ENCODE measurements around the gene HTR2B.

The HTR2B gene

GRCh38 chr2:231126123-231126522 lies 1.3 kb upstream of the HTR2B start:
- Histone ChIP-seq H3K23ac (ENCODE audit: low read length) (no peak overlapping the region), H3K79me1 (ENCODE audit: low read length) (peaks cover 2% of the 10 kb centered on the region), H2BK5ac (ENCODE audit: low read length) (no peak overlapping the region), H3K36me3 (ENCODE audit: control insufficient read depth, insufficient read depth, low read length) (no peaks in the 10 kb centered on the region), H3K27me3 (ENCODE audit: insufficient read depth, low read length, poor library complexity) (no peaks in the 10 kb centered on the region), H3K56ac (ENCODE audit: low read length) (no peak overlapping the region), H3K4ac (ENCODE audit: low read depth, low read length) (no peak overlapping the region), H3K4me1 (ENCODE audit: control insufficient read depth, low read depth, low read length) (peaks cover 5% of the 10 kb centered on the region), H4K5ac (ENCODE audit: low read length) (no peak overlapping the region), H3K9ac (ENCODE audit: low read length) (no peak overlapping the region), H3K18ac (ENCODE audit: low read length) (no peak overlapping the region), H3K79me2 (ENCODE audit: control insufficient read depth, insufficient read depth, low read length) (no peaks in the 10 kb centered on the region), H4K8ac (ENCODE audit: low read depth, low read length) (no peak overlapping the region), H3K27ac (ENCODE audit: low read depth, low read length) (no peak overlapping the region), H2BK15ac (replicated peaks; ENCODE audit: low read depth) (no peak overlapping the region), H3K4me3 (ENCODE audit: low read length) (no peak overlapping the region), H2BK120ac (ENCODE audit: low read depth, low read length) (no peak overlapping the region), H3K4me2 (ENCODE audit: low read length) (no peak overlapping the region), H2AK5ac (ENCODE audit: low read length) (no peak overlapping the region)
- WGBS (ENCODE audit: extremely low coverage, insufficient coverage, low lambda C conversion rate): no CpG with 5 or more reads among the region's 7 CpGs
- no peak for DNase-seq

- no peaks in the 10 kb centered on the region for H3K36me3 ChIP-seq (ENCODE audit: control insufficient read depth, insufficient read depth, low read length)
- H2AK5ac ChIP-seq (ENCODE audit: low read length): no peak overlapping the region
- no peak overlapping the region for H3K18ac ChIP-seq (ENCODE audit: low read length)
- no peak overlapping the region for H3K4me2 ChIP-seq (ENCODE audit: low read length)
- H3K27me3 ChIP-seq (ENCODE audit: insufficient read depth, low read length, poor library complexity): no peaks in the 10 kb centered on the region
- H3K4ac ChIP-seq (ENCODE audit: low read depth, low read length): no peak overlapping the region
- no peak overlapping the region for H4K8ac ChIP-seq (ENCODE audit: low read depth, low read length)
- H3K79me2 ChIP-seq (ENCODE audit: control insufficient read depth, insufficient read depth, low read length): no peaks in the 10 kb centered on the region
- peaks cover 4% of the 10 kb centered on the region for H3K4me1 ChIP-seq (ENCODE audit: control insufficient read depth, low read depth, low read length)
- H2BK15ac ChIP-seq (replicated peaks; ENCODE audit: low read depth): no peak overlapping the region
- no peak overlapping the region for H3K27ac ChIP-seq (ENCODE audit: low read depth, low read length)
- H3K79me1 ChIP-seq (ENCODE audit: low read length): no peaks in the 10 kb centered on the region
- DNase-seq: peak; percentile 66
- H4K5ac ChIP-seq (ENCODE audit: low read length): no peak overlapping the region
- H3K56ac ChIP-seq (ENCODE audit: low read length): peak overlapping the region; percentile 6
- H3K4me3 ChIP-seq (ENCODE audit: low read length): no peak overlapping the region
- H3K23ac ChIP-seq (ENCODE audit: low read length): no peak overlapping the region
- H2BK120ac ChIP-seq (ENCODE audit: low read depth, low read length): no peak overlapping the region
- no peak overlapping the region for H2BK5ac ChIP-seq (ENCODE audit: low read length)
- WGBS (ENCODE audit: extremely low coverage, insufficient coverage, low lambda C conversion rate): no CpG with 5 or more reads among the region's 4 CpGs
- H3K9ac ChIP-seq (ENCODE audit: low read length): no peak overlapping the region
Measured at GRCh38 chr2:231123362-231123898, 1.4 kb downstream of the HTR2B start.

- no peak for DNase-seq
- H3K4me1 ChIP-seq (ENCODE audit: control insufficient read depth, low read depth, low read length): peaks cover 4% of the 10 kb centered on the region
- no peak overlapping the region for H2BK120ac ChIP-seq (ENCODE audit: low read depth, low read length)
- no peak overlapping the region for H3K9ac ChIP-seq (ENCODE audit: low read length)
- WGBS (ENCODE audit: extremely low coverage, insufficient coverage, low lambda C conversion rate): no CpG with 5 or more reads among the region's 2 CpGs
- no peaks in the 10 kb centered on the region for H3K79me1 ChIP-seq (ENCODE audit: low read length)
- H3K56ac ChIP-seq (ENCODE audit: low read length): no peak overlapping the region
- H4K8ac ChIP-seq (ENCODE audit: low read depth, low read length): no peak overlapping the region
- H3K27me3 ChIP-seq (ENCODE audit: insufficient read depth, low read length, poor library complexity): no peaks in the 10 kb centered on the region
- H3K4ac ChIP-seq (ENCODE audit: low read depth, low read length): no peak overlapping the region
- no peak overlapping the region for H3K4me3 ChIP-seq (ENCODE audit: low read length)
- no peaks in the 10 kb centered on the region for H3K36me3 ChIP-seq (ENCODE audit: control insufficient read depth, insufficient read depth, low read length)
- H3K4me2 ChIP-seq (ENCODE audit: low read length): no peak overlapping the region
- no peak overlapping the region for H2BK15ac ChIP-seq (replicated peaks; ENCODE audit: low read depth)
- no peak overlapping the region for H2AK5ac ChIP-seq (ENCODE audit: low read length)
- H3K23ac ChIP-seq (ENCODE audit: low read length): no peak overlapping the region
- H2BK5ac ChIP-seq (ENCODE audit: low read length): no peak overlapping the region
- H3K27ac ChIP-seq (ENCODE audit: low read depth, low read length): no peak overlapping the region
- H3K79me2 ChIP-seq (ENCODE audit: control insufficient read depth, insufficient read depth, low read length): no peaks in the 10 kb centered on the region
- no peak overlapping the region for H3K18ac ChIP-seq (ENCODE audit: low read length)
- H4K5ac ChIP-seq (ENCODE audit: low read length): no peak overlapping the region
Measured at GRCh38 chr2:231118614-231118942, 6.3 kb downstream of the HTR2B start.

GRCh38 chr2:231117922-231118613 lies 6.8 kb downstream of the HTR2B start:
- Histone ChIP-seq H3K4ac (ENCODE audit: low read depth, low read length) (no peak overlapping the region), H2BK15ac (replicated peaks; ENCODE audit: low read depth) (no peak overlapping the region), H3K18ac (ENCODE audit: low read length) (no peak overlapping the region), H4K5ac (ENCODE audit: low read length) (no peak overlapping the region), H3K4me3 (ENCODE audit: low read length) (no peak overlapping the region), H2BK5ac (ENCODE audit: low read length) (no peak overlapping the region), H3K4me1 (ENCODE audit: control insufficient read depth, low read depth, low read length) (no peaks in the 10 kb centered on the region), H4K8ac (ENCODE audit: low read depth, low read length) (no peak overlapping the region), H3K79me1 (ENCODE audit: low read length) (no peaks in the 10 kb centered on the region), H3K9ac (ENCODE audit: low read length) (no peak overlapping the region), H3K36me3 (ENCODE audit: control insufficient read depth, insufficient read depth, low read length) (no peaks in the 10 kb centered on the region), H3K79me2 (ENCODE audit: control insufficient read depth, insufficient read depth, low read length) (no peaks in the 10 kb centered on the region), H3K23ac (ENCODE audit: low read length) (no peak overlapping the region), H3K27me3 (ENCODE audit: insufficient read depth, low read length, poor library complexity) (no peaks in the 10 kb centered on the region), H2AK5ac (ENCODE audit: low read length) (no peak overlapping the region), H3K27ac (ENCODE audit: low read depth, low read length) (no peak overlapping the region), H3K4me2 (ENCODE audit: low read length) (no peak overlapping the region), H3K56ac (ENCODE audit: low read length) (no peak overlapping the region), H2BK120ac (ENCODE audit: low read depth, low read length) (no peak overlapping the region)
- no CpG with 5 or more reads among the region's 4 CpGs for WGBS (ENCODE audit: extremely low coverage, insufficient coverage, low lambda C conversion rate)
- no peak for DNase-seq

- Histone ChIP-seq H2BK120ac (ENCODE audit: low read depth, low read length) (no peak overlapping the region), H2BK5ac (ENCODE audit: low read length) (no peak overlapping the region), H3K4me1 (ENCODE audit: control insufficient read depth, low read depth, low read length) (no peaks in the 10 kb centered on the region), H3K4me2 (ENCODE audit: low read length) (no peak overlapping the region), H3K9ac (ENCODE audit: low read length) (no peak overlapping the region), H3K36me3 (ENCODE audit: control insufficient read depth, insufficient read depth, low read length) (no peaks in the 10 kb centered on the region), H3K4me3 (ENCODE audit: low read length) (no peak overlapping the region), H3K23ac (ENCODE audit: low read length) (no peak overlapping the region), H3K4ac (ENCODE audit: low read depth, low read length) (no peak overlapping the region), H4K5ac (ENCODE audit: low read length) (no peak overlapping the region), H2BK15ac (replicated peaks; ENCODE audit: low read depth) (no peak overlapping the region), H3K56ac (ENCODE audit: low read length) (no peak overlapping the region), H4K8ac (ENCODE audit: low read depth, low read length) (no peak overlapping the region), H2AK5ac (ENCODE audit: low read length) (no peak overlapping the region), H3K79me1 (ENCODE audit: low read length) (no peaks in the 10 kb centered on the region), H3K18ac (ENCODE audit: low read length) (no peak overlapping the region), H3K79me2 (ENCODE audit: control insufficient read depth, insufficient read depth, low read length) (no peaks in the 10 kb centered on the region), H3K27ac (ENCODE audit: low read depth, low read length) (no peak overlapping the region), H3K27me3 (ENCODE audit: insufficient read depth, low read length, poor library complexity) (no peaks in the 10 kb centered on the region)
- 100% methylated on average over 1 of the region's 1 CpG for WGBS (ENCODE audit: extremely low coverage, insufficient coverage, low lambda C conversion rate)
- DNase-seq: no peak
Measured at GRCh38 chr2:231117148-231117547, 7.7 kb downstream of the HTR2B start.

- no peak overlapping the region for H3K56ac ChIP-seq (ENCODE audit: low read length)
- no peak overlapping the region for H2AK5ac ChIP-seq (ENCODE audit: low read length)
- no peak overlapping the region for H3K4me2 ChIP-seq (ENCODE audit: low read length)
- no peaks in the 10 kb centered on the region for H3K4me1 ChIP-seq (ENCODE audit: control insufficient read depth, low read depth, low read length)
- no peak overlapping the region for H4K5ac ChIP-seq (ENCODE audit: low read length)
- no peaks in the 10 kb centered on the region for H3K36me3 ChIP-seq (ENCODE audit: control insufficient read depth, insufficient read depth, low read length)
- no peak overlapping the region for H3K4me3 ChIP-seq (ENCODE audit: low read length)
- no peaks in the 10 kb centered on the region for H3K79me2 ChIP-seq (ENCODE audit: control insufficient read depth, insufficient read depth, low read length)
- H3K4ac ChIP-seq (ENCODE audit: low read depth, low read length): no peak overlapping the region
- H3K9ac ChIP-seq (ENCODE audit: low read length): no peak overlapping the region
- no peaks in the 10 kb centered on the region for H3K79me1 ChIP-seq (ENCODE audit: low read length)
- H3K18ac ChIP-seq (ENCODE audit: low read length): no peak overlapping the region
- H3K27ac ChIP-seq (ENCODE audit: low read depth, low read length): no peak overlapping the region
- H4K8ac ChIP-seq (ENCODE audit: low read depth, low read length): no peak overlapping the region
- H2BK120ac ChIP-seq (ENCODE audit: low read depth, low read length): no peak overlapping the region
- no peaks in the 10 kb centered on the region for H3K27me3 ChIP-seq (ENCODE audit: insufficient read depth, low read length, poor library complexity)
- DNase-seq: no peak
- no peak overlapping the region for H3K23ac ChIP-seq (ENCODE audit: low read length)
- WGBS (ENCODE audit: extremely low coverage, insufficient coverage, low lambda C conversion rate): no CpG with 5 or more reads among the region's 2 CpGs
- no peak overlapping the region for H2BK15ac ChIP-seq (replicated peaks; ENCODE audit: low read depth)
- no peak overlapping the region for H2BK5ac ChIP-seq (ENCODE audit: low read length)
Measured at GRCh38 chr2:231115651-231116050, 9.2 kb downstream of the HTR2B start.

Measured in mesendoderm (in vitro differentiated cells).